Nucleus accumbens (tissue), 56 donors: Measurements from ENCODE around the gene TEX10.

Experiments used
- DNase-seq, 56 donors: peaks; one replicate each; lab custom pipeline; 2025; lab: John Stamatoyannopoulos, UW

TEX10 gene

DNA sequence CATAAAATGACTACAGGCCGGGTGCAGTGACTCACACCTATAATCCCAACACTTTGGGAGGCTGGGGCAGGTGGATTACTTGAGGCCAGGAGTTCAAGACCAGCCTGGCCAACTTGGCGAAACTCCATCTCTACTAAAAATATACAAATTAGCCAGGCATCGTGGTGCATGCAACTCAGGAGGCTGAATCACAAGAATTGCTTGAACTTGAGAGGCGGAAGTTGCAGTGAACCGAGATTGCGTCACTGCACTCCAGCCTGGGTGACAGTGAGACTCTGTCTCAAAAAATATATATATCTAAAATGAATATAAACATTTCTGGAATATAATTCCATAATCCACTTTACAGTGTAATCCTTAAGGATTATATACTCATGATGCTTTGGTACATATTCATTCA is 66.5 kb downstream of the TEX10 start:
- no peak for DNase-seq

GRCh38 chr9:100285601-100286000 is 67.1 kb downstream of the TEX10 start:
- no peak for DNase-seq

- DNase-seq: no peak
Measured at GRCh38 chr9:100285080-100285479, 67.7 kb downstream of the TEX10 start.

DNA sequence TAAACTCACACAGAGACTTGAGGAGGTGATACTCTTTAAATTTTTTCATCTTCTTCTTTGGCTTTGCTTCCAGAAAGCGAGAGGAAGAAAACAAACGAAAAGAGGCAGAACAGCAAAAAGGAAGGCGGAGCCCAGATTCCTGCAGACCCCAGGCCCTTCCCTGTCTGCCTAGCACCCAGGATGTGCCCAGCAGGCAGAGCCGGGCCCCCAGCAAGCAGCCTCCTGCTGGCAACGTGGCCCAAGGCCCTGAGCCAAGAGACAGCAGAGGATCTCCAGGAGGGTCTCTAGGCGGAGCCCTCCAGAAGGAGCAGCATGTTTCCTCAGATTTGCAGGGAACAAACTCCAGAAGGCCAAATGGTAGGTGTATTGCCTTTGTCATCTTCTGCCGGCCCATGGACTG is 68.5 kb downstream of the TEX10 start:
- no peak for DNase-seq

- no peak for DNase-seq
Measured at GRCh38 chr9:100282388-100282719, 70.4 kb downstream of the TEX10 start.

DNA sequence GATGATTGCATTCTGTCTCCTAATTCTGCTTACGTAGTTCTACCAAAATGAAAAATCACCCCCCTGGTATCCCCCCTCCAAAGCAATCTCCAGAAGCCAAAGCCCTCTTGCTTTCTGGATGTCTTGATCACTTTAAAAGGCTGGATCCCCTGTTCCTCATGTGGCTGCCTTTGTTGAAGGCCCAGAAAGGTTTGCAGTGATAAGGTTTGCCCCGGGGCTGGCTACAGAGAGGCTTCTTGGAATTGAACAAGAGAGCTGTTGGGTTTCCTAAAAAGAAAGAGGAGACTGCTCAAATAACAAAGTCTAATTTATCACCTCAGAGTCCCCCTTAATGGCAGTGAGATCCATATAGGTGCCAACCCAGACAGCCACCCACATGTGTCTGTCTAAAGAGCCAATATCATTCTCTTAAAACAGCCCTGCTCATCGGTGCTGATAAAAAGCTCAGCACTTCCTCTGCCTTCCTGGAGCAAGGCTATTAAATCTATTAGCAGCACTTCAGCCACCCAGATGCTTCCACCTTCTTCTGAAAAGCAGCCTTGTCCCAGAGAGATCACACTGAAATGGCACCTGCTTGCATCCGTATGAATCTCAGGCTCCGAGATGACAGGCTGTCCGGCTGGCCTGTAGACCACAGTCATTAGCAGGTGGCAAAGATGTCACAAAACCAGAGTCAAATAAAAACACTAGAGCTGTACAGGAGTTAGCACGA is 70.9 kb downstream of the TEX10 start:
- no peak for DNase-seq

GRCh38 chr9:100281066-100281465 is 71.7 kb downstream of the TEX10 start:
- DNase-seq: no peak

DNA sequence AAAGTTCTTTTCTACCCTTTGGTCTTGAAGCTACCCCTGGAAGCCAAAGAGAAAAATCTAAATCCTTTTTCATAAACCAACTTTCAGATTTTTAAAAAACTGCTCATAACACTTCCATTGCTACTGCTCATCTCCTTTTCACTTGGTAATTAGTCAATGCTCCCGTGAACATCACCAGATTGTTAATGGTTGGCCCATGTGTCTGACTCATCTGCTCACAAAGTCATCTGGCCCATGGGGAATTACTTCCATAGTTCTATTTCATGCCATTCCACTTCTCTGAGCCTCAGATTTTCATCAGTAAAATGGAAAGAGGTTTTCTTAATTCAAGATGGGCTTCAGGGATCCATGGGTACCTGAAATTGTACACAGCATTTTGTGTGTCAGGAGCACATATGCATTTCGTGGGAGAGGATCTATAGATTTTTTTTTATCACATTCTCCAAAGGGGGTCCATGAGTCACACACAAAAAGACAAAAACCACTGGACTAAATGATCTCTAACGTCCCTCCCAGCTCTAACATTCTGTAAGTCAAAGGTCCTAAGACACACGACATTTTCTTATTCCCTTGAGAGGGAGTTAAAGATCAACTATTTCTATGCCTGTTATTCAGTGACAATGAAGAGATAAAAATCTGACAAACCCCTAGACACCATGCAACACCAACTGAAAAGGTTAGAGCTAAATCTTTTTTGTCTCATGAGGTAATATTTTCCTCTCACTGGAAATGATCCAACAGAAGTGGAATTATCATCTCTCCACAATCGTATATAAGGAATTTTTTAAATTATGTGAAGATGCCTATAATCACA is 75.4 kb downstream of the TEX10 start:
- no peak for DNase-seq

DNA sequence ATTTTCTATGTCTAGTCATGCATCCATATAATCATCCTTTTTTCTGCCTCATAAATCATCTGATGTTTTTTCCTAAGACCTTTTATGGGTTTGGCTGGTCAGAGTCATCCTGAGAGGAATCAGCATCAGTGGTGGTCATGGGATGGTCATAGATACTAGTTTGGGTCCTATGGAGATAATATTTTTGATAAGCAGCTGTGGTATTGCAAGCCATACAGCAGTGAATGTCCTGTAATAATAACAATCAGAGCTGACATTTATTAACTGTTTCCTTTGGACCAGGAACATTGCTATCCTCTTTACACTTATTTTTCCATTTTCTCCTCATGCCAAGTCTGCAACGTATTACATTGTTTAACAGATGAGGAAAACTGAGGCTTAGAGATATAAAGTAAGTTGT is 83.1 kb downstream of the TEX10 start:
- DNase-seq: no peak

DNA sequence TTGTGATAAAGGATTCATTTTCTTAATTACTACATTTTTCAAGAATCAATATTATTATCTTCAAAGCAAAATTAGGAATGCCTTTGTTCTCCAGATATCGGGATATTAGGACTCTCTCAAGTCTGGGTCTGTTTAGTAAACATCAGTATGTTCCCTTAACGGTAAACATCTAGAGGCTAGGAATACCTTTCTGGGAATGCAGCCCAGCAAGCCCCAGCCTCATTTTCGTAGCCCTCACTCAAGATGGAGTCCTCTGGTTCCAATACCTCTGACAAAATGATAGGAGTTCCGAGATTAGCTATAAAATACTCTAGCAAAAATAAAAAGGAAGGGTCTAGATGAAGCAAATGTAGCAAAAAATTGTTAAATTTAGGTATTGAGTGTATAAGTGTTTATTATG is 84.5 kb downstream of the TEX10 start:
- DNase-seq: no peak

DNA sequence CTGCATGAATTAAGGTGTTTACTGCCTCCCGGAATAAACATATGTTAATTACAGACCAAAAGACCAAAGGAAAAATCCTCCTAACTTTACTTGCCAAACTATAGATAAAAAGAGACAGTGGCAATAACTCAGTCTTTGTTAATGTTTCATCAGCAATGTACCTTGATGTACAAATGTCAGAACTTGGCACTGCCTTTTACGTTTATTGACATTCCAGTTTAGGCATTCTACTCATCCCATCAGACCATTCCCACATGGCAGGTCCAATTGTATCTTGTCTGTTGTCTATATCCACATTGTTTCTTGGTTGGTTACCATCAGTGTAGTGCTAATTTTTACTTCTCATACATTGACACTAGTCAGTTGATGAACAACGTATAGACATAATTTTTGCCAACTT is 85.5 kb downstream of the TEX10 start:
- DNase-seq: no peak
